GM19463 (cell line): ENCODE data around the gene SPSB4.
"Not testable (repeated sequence)": the region's sequence is repeated elsewhere in the genome, so short reads cannot be mapped to it uniquely, and the experiment has no call there.

Experiments used
- ATAC-seq: cut with Tn5 transposase; IDR thresholded peaks from one replicate; pipeline ENCODE4 v1.9.1; 2021; ENCODE audit warnings: mild to moderate bottlenecking, moderate library complexity; ENCODE audit not compliant: unreplicated experiment

The SPSB4 gene

GRCh38 chr3:141114179-141114745, 63.1 kb downstream of the SPSB4 start:
- no peak for ATAC-seq

- ATAC-seq, result no peak
Observed at GRCh38 chr3:141114816-141115460, 63.8 kb downstream of the SPSB4 start.

- ATAC-seq, result no peak
Observed at GRCh38 chr3:141115789-141116541, 64.8 kb downstream of the SPSB4 start.

- ATAC-seq, result no peak
Observed at GRCh38 chr3:141116721-141117120, 65.6 kb downstream of the SPSB4 start.

- not testable (repeated sequence) for ATAC-seq
Observed at GRCh38 chr3:141117982-141118381, 66.8 kb downstream of the SPSB4 start.

- no peak for ATAC-seq
Observed at GRCh38 chr3:141122455-141123030, 71.4 kb downstream of the SPSB4 start.

- no peak for ATAC-seq
Observed at GRCh38 chr3:141123677-141124410, 72.7 kb downstream of the SPSB4 start.

- no peak for ATAC-seq
Observed at GRCh38 chr3:141124715-141125114, 73.6 kb downstream of the SPSB4 start.

GRCh38 chr3:141125351-141125750, 74.2 kb downstream of the SPSB4 start:
- ATAC-seq, result no peak

GRCh38 chr3:141126661-141127343, 75.7 kb downstream of the SPSB4 start:
- no peak for ATAC-seq

- ATAC-seq, result no peak
Observed at GRCh38 chr3:141127344-141128125, 76.4 kb downstream of the SPSB4 start.

GRCh38 chr3:141128126-141128777, 77.1 kb downstream of the SPSB4 start:
- no peak for ATAC-seq

GRCh38 chr3:141129049-141129448, 77.9 kb downstream of the SPSB4 start:
- no peak for ATAC-seq

GRCh38 chr3:141129541-141130011, 78.4 kb downstream of the SPSB4 start:
- no peak for ATAC-seq

- no peak for ATAC-seq
Observed at GRCh38 chr3:141143517-141143916, 92.4 kb downstream of the SPSB4 start.

GRCh38 chr3:141146979-141147470, 95.9 kb downstream of the SPSB4 start:
- ATAC-seq, result no peak

- no peak for ATAC-seq
Observed at GRCh38 chr3:141147657-141148056, 96.5 kb downstream of the SPSB4 start.

GRCh38 chr3:141148169-141148568, 97.0 kb downstream of the SPSB4 start:
- ATAC-seq, result no peak

GRCh38 chr3:141148770-141149169, 97.6 kb downstream of the SPSB4 start:
- ATAC-seq, result no peak
